Measurements from ENCODE around the gene WWC2.

GRCh38 chr4:183348706-183349659, 249.9 kb downstream of the WWC2 start:
- TF ChIP-seq EZH2 (IDR thresholded peaks at IDR 0.05; ENCODE audit: insufficient read depth, poor library complexity, severe bottlenecking) (no peak), EZH2phosphoT487 (IDR thresholded peaks at IDR 0.05; ENCODE audit: insufficient read depth, low read depth) (no peak)
